ENCODE data around the gene RAB7A.
A peak's percentile ranks its signal among the peaks of the same experiment; 100 is the strongest.

The RAB7A gene

DNA sequence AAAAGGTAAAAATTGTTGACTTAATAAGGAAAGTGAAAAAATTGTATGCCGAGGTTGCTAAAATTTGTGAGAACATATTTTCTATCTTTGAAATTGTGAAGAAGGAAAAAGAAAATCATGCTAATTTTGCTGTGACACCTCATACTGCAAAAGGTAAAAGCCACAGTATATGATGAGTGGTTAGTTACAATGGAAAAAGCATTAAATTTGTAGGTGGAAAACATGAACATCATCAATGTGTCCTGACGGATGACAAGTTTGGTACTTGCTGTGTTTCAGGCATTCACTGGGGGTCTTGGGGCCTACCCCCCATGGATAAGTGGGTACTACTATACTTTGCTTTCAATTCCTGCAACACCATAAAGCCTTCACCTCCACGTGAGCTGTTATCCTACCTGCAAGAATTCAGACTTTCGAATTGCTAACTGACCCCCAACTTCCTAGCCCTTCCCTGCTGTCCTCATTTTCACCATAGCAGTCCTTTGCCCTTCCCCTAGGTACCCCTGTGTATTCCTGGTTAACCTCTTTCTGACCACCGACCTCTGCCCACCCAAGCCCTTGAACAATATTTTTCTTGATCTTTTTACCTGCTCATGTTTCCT, 62.4 kb downstream of the RAB7A start:
- DNase-seq (ENCODE audit: low spot score) = no peak

DNA sequence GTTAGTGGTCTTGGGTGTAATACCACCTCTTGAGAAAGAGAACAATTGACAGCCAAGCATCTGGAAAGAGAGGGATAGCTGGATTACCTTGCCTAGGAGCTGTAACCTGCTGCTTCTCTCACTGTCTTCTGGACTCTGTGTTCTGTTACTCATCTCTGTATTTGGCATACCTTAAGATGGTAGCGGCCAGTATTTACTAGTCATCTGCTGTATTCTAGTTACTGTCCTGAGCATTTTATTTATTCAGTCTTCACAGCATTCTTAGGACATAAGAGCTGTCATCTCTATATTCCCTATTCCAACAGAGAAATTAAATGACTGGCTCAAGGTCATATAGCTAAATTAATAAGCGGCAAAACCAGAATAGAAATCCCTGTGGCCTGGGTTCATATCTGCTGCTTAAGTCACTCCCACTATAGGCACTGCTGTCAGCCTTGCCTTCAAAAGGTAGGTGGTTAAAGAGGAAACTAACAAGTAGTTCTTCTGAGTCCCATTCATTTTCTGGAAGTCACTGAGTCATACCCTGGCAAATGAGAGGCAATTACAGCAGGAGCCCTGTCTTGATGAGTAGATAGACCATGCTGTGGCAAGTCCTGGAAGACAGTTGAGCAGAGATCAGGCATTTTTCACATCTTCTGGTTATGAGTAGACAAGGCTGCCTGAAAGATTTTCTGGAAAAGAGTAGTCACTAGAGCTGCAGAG, 68.2 kb downstream of the RAB7A start:
- peak; percentile 62 for DNase-seq (ENCODE audit: low spot score)

DNA sequence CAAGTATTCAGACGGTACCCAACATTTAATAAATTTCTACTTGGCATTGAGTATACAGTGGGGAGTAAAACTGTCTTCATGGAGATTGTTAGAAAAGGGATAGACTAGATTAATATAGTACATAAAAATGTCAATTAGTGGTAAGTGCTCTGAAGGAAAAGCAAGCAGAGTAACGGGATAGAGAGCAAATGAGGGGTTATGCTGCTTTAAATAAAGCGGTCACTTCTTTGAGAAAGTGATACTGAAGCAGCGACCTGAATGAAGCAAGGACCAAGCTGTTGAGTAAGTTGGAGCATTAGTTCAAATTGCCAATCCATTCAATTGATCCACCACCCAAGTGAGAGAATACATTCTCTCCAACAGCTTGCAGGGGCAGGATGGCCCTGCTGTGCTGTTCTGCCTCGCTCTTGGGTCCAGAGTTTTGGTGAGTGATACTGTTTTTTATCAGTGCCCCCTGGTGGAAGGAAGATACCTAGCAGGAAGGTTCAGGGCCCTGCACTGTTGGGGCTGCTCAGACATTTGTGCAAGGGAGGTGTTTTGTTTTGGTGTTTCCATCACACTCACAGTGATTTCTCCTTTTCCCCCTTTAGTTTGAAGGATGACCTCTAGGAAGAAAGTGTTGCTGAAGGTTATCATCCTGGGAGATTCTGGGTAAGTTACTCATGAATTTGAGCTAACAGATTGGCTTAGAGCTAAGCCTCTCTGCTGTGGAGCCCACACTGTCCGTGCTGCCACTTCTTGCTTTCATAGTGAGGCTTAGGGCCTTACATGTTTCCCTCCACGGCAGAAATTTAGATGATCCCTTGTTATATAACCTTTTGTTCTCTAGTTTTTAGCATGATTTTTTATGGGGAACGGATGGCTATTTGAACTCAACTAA, 69.0 kb downstream of the RAB7A start:
- peak; percentile 78 for DNase-seq (ENCODE audit: low spot score)

DNA sequence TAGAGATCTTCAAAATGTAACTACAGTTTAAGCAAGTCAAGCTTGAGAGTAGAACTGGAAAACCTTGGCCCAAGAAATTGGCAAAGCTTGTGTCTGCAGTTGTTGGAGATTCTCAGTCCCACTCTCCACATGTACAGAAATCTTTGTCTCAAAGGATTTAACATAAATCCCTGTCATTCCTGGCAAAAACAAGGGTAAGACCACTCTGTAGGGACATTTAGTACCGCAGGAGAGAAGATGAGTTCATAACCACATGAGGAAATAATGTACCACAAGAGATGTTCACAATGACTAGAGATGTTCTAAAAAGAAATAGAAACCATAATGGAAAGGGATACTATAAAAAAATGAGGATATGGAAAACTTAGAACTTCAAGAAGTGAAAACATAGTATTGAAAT, 73.7 kb downstream of the RAB7A start:
- no peak for DNase-seq (ENCODE audit: low spot score)

DNA sequence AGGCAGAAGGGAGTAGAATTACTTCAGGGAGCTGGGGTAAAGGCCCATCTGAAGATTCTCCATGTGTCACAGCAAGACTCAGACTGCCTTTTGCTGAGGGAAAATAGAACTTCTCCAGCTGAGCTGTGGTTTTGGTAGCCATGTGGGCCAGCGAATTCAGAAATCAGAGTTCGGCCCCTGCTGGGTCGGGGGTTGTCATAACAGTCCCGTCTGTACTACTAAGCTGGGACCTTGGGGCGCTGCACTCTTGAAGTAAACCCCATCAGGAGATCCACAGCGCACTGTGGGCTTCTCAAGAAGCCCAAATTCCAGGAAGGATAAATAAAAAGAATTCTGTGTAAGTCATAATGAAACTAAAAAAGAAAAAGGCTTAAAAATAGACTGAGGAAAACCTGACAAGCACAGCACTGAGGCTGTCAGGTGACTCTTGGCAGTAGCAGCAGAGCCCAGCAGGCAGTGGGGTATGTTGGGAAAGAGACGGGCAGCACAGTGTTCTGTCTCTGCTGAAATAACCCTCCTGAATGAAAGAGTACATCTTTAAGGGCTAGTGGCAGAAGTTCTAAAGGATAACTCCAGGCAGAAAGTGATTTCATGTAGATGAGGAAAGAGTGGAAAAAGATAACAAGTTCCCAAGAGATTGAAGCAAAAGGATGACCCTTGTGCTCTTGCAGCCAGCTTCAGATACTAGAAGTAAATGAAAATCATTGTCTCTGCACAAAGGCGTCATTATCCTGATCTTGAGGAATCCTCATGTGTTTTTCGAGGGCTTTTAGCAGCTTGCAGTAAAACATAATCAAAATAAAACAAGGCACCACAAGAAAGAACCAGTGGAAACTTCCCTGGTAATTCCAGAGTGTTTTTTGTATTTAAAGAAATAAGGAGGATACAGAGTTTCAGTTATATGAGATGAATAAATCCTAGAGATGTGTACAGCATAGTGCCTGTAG, 74.5 kb downstream of the RAB7A start:
- DNase-seq (ENCODE audit: low spot score) = no peak

DNA sequence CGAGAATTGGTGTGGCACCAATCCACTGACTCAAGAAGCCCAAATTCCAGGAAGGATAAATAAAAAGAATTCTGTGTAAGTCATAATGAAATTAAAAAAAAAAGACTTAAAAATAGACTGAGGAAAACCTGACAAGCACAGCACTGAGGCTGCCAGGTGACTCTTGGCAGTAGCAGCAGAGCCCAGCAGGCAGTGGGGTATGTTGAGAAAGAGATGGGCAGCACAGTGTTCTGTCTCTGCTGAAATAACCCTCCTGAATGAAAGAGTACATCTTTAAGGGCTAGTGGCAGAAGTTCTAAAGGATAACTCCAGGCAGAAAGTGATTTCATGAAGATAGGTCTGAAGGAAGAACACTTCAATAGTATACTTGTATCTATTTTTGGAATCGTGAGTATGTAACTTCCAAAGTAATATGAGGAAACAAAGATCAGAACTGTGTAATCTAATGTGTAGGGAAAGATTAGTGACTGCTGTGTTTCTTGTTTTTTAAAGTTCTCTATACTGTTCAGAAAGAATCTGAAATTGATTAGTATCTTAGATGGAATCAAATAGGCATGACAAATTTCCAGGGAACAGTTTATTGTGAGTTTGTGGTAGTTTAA, 75.9 kb downstream of the RAB7A start:
- no peak for DNase-seq (ENCODE audit: low spot score)

DNA sequence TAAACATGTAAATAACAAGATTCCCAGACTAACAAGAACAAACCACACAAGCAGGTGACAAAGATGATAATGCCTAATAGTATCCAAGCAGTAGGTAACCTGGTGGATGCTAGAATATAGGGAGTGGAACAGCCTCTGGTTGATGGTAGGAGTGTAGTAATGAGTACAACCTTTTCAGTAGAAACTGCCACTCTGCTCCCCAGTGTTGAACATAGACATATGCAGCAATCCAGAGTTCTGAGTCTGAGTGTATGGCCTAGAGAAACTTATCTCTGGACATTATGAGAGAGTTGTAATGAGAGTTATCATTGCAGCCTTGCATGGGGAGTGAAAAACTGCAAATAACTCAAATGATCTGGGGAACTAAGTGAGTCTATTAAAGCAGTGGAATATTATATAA, 77.3 kb downstream of the RAB7A start:
- no peak for DNase-seq (ENCODE audit: low spot score)

DNA sequence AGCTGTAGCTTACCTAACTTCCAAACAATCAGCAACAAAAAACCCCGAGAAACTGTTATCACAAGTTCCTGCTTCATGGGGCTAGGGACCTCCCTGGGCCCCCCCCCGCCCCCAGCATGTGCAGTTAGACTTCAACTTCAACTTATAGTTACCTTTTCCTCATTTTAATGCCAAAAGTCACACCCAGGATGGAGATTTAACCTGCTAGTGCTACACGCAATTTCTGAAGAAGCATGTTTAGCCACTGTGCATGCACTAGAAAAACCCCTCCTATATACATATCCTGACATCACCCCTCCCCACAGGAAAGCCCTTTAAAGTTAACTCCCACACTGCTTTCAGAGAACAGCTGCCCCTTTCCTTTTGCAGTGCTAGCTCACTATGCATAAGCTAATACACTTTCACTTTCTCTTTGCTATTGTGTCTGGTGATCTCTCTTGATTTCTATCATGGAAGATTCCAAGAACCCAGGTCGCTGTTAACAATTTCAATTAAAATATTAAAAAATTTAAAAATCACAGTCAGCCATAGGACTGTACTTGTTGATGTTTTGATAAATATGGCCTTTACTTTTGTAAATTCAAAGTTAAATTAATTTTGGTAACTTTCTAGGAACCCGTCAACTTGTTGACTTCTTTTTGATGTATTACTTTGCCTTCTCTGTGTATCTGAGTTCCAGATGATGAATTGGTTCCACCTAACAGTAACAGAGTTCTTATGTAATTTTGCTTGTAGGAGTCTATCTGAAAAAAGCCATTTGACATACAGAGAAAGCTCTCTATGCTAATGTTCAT, 78.2 kb downstream of the RAB7A start:
- DNase-seq (ENCODE audit: low spot score) = no peak

DNA sequence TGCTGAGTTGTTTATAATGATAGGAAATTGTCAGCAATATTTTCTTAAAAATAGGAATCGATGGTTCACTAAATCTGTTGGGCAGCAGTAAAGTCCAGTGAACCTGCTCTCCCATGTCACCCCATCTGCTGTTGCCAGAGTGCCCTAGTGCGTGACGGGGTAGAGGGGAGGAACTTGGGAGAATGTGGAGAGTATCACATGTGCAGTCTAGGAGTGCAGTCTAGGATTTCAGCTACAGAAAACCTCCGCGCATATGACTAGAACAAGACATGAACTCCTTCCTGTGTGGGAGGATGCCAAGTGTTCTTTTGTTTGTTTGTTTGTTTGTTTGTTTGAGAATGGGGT, 78.8 kb downstream of the RAB7A start:
- no peak for DNase-seq (ENCODE audit: low spot score)

DNA sequence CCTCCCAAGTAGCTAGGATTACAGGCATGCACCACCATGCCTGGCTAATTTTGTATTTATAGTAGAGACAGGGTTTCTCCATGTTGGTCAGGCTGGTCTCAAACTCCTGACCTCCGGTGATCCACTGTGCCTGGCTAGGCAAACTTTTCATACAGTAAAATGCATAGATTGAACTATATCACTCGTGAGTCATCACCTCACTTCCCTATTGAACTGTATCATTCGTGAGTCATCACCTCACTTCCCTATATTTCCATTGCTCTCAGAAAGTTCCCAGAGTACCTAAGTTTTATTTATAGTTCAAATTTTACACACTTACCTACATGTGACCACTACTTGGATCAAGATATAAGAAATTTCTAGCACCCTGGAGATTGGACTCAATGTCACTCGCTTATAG, 79.8 kb downstream of the RAB7A start:
- no peak for DNase-seq (ENCODE audit: low spot score)

DNA sequence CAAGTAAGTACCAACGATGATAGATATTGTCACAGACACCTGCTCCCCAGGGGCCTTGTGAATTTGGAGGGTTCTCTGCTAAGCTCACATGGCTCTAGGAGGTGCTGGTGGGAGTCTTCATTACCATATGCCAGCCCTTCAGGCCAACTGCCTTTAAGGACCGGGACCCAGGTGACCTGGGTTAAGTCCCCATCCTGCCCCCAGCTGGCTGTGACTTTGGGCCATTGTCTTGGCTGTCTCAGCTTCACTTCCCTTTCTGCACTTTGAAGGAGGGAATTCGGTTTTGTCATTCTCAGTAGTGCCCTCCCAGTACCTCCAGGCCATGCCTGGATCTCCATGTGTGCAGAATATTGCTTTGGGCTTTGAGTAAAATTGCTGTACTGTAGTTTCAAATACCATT, 80.6 kb downstream of the RAB7A start:
- DNase-seq (ENCODE audit: low spot score) = no peak

DNA sequence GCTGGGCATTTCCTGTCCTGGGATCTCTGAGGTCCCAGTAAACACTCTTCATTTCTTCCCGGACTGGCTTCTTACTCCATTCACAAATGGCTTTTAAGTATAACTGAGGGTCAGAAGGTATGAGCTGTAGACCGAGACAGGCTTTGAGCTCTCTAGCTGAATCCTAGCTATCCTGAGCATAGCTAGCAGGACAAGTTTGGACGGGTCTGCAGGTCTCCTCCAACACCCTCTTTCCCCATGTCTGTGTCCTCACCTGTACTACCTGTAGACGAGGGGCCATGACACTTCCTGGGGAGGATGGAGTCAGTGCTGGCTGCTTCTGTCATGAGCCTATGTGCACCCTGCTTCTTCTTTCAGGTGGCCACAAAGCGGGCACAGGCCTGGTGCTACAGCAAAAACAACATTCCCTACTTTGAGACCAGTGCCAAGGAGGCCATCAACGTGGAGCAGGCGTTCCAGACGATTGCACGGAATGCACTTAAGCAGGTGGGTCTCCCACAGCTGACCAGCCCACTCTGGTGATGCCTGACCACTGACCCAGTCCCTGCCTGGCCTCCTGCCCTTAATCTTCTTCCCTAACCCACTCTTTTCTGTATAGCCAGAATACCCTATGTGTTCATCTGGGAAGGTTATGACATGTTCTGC, 81.3 kb downstream of the RAB7A start:
- no peak for DNase-seq (ENCODE audit: low spot score)

DNA sequence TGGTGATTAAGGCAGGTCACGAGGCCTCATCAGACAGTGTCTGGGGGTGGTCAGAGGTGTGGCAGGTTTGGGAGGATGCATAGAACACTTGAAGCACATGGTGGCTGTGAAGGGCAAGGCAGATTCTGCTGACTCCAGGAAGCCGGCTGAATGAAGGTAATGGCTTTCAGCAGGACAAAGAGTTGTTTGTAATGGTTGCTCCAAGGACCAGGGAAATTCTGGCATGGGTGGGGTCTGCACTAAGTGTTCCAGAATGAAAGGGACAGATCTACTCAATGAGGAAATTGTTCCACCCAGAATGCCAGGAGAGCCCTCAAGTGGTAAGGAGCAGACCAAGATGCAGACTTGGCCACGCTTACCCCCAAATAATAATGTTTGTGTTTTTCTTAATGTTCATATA, 82.7 kb downstream of the RAB7A start:
- no peak for DNase-seq (ENCODE audit: low spot score)

DNA sequence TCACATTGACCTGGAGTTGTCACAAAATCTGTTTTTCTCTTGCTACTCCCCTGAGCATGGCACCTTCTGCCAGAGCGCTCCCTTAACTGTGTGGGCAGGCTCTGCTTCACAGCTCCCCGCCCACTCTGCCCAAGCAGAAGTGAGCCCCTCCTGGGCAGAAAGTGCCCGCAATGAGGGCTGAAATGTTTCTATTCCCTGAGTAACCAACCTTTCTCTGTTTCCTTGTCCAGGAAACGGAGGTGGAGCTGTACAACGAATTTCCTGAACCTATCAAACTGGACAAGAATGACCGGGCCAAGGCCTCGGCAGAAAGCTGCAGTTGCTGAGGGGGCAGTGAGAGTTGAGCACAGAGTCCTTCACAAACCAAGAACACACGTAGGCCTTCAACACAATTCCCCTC, 87.1 kb downstream of the RAB7A start:
- DNase-seq (ENCODE audit: low spot score) = no peak

DNA sequence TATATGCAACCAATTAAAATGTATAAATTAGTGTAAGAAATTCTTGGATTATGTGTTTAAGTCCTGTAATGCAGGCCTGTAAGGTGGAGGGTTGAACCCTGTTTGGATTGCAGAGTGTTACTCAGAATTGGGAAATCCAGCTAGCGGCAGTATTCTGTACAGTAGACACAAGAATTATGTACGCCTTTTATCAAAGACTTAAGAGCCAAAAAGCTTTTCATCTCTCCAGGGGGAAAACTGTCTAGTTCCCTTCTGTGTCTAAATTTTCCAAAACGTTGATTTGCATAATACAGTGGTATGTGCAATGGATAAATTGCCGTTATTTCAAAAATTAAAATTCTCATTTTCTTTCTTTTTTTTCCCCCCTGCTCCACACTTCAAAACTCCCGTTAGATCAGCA, 88.1 kb downstream of the RAB7A start:
- no peak for DNase-seq (ENCODE audit: low spot score)

DNA sequence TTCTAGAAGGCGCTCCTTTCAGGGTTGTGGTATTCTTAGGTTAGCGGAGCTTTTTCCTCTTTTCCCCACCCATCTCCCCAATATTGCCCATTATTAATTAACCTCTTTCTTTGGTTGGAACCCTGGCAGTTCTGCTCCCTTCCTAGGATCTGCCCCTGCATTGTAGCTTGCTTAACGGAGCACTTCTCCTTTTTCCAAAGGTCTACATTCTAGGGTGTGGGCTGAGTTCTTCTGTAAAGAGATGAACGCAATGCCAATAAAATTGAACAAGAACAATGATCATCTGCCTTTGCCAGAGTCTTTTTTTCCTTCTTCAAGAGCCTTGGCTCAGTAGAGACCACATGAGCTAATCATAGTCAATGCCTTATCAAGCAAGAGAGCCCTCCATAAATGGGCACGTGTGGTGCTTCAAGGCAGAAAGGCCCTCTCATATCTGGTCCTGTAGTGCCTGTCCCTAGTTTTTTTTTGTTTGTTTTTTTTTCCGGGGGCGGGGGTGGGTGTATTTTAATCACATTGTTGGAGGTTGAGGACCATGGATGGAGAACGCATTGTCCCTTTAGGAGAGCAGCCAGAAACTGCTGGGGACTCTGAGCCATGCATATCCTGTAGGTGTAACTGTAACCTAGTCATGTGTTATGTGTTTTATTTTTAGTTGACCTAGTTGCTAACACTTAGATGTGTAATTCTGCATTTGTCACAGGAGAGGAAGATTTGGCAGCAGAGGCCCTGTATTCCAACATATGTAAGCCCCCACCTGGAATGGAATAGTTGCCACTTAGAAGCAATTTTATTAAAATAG, 88.7 kb downstream of the RAB7A start:
- DNase-seq (ENCODE audit: low spot score) = no peak

DNA sequence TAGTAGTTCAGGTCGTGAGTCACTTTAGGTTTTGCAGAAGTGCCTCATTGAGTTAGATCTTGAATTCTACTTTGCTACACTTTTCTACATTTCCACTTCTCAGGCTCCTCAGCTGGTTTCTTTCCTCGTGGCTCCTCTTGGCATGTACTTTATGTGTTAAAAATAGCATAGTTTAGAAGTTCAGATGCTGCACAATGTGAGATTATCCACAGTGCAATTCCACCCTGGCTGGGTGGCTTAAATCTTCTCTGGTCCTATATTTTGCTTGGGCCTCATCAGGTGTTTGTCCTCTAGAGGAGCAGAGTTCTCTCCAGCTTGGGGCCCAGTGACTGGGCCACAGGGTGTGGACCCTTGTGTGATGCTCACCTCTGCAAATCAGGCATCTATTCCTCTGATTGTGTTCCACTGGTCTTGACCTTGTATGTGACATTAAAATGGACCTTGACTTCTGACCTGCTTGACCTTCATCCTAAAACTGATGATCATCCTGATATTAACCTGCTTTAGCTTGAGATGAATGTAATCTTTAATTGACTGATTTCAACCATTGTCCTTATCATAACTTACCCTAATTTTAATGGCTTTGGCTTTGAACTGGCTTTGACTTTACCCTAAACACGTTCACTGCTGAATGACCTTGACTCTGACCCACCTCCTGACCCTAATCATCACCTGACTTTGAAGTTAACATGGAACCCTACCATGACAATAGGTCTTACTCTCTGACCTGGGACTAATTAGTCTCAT, 89.5 kb downstream of the RAB7A start:
- DNase-seq (ENCODE audit: low spot score) = no peak

DNA sequence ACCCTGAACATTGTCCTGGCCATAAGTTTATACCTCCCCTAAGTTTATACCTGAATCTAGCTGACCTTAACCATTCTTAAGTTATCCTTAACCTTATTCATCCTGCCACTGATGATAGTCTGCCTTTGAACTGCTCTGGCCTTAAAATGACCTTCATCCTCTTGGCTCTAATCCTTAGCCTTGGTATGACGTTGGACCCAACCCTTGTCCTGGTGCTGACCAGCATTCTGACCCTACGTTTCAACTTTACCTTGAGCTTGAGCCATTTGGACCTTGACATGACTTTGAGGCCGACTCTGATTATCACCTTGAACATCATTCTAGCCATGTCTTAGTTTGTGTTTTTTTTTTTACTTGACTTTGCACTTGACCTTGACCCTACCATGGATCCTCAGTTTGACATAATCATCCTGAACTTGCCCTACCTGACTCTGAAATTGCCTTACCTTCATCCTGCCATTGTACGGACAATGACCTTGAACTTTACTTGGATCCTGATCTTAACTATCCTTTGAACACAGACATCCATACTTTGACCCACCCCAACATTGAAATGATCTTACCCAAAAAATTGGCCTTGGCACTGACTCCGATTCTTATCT, 92.3 kb downstream of the RAB7A start:
- DNase-seq (ENCODE audit: low spot score) = no peak

All from AG08396 (cell line).